ENCODE measurements around the gene ANKS1A.

- TF ChIP-seq POLR2A (IDR thresholded peaks at IDR 0.05) = no peak
- TF ChIP-seq CTCF (IDR thresholded peaks at IDR 0.05) = no peak
Measured at GRCh38 chr6:34858681-34859080, 30.4 kb upstream of the ANKS1A start.

All from ovary (tissue), 3 donors.